Coronary artery (tissue), 2 donors: ENCODE measurements around the gene GRIK3.
"Not testable (repeated sequence)": the region's sequence is repeated elsewhere in the genome, so short reads cannot be mapped to it uniquely, and the experiment has no call there.

Experiments used
- DNase-seq: peaks from one replicate; pipeline ENCODE4 v3.0.0-alpha.2; 2017; ENCODE audit warnings: low spot score
- H3K27ac ChIP-seq, 2 donors: fragments of 200-600 bp; sonication (generic); one replicate each; pipeline ENCODE4 v1.5.1; 2016 to 2019
- H3K4me3 ChIP-seq: fragments of 200-600 bp; sonication (generic); 2 replicates; pipeline ENCODE4 v1.5.1; 2016; ENCODE audit warnings: mild to moderate bottlenecking, moderate library complexity
- TF ChIP-seq, protein P1 (sequence below): fragments of 200-600 bp; sonication (generic); IDR thresholded peaks from one replicate; pipeline ENCODE4 v1.5.1; 2019; ENCODE audit warnings: antibody characterized with exemption

The GRIK3 gene

DNA sequence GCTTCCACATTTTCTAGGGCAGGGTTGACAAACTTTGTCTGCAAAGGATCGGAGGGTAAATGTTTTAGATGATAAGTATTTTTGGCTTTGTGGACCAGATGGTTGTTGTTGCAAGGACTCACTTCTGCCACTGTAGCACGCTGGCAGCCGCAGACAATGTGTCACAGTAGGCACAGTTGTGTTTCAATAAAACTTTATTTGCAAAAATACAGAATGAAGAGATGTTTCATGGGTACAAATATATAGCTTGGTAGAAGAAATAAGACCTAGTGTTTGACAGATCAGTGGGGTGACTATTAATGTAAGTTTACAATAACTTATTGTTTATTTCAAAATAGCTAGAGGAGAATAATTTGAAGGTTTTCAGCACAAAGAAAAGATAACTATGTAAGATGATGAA lies 127.8 kb downstream of the GRIK3 start:
- Histone ChIP-seq H3K27ac (no peak overlapping the region), H3K4me3 (no peak overlapping the region)
- no peak for DNase-seq
- TF ChIP-seq, protein P1, sequence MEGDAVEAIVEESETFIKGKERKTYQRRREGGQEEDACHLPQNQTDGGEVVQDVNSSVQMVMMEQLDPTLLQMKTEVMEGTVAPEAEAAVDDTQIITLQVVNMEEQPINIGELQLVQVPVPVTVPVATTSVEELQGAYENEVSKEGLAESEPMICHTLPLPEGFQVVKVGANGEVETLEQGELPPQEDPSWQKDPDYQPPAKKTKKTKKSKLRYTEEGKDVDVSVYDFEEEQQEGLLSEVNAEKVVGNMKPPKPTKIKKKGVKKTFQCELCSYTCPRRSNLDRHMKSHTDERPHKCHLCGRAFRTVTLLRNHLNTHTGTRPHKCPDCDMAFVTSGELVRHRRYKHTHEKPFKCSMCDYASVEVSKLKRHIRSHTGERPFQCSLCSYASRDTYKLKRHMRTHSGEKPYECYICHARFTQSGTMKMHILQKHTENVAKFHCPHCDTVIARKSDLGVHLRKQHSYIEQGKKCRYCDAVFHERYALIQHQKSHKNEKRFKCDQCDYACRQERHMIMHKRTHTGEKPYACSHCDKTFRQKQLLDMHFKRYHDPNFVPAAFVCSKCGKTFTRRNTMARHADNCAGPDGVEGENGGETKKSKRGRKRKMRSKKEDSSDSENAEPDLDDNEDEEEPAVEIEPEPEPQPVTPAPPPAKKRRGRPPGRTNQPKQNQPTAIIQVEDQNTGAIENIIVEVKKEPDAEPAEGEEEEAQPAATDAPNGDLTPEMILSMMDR, result no peak

DNA sequence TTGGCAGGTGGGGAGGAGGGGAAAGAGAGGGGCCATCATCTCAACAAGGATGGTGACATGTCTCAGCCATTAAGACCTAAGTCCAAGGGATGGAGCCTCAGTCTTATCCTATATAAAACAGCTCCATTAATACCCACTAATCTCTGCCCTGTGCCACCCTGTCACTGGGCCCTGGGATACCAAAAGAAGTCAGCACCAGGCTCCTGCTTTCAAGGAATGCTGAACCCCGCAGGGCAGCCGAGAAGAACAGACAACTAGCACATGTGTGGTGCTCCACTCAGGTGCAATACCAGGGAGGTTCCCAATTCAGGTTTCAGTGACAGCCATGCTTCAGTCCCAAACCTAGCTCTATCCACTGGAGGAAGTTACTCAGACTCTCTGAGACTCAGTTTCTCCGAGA lies 128.4 kb downstream of the GRIK3 start:
- no peak for DNase-seq
- Histone ChIP-seq H3K4me3 (no peak overlapping the region), H3K27ac (no peak overlapping the region)
- TF ChIP-seq, protein P1, result no peak

DNA sequence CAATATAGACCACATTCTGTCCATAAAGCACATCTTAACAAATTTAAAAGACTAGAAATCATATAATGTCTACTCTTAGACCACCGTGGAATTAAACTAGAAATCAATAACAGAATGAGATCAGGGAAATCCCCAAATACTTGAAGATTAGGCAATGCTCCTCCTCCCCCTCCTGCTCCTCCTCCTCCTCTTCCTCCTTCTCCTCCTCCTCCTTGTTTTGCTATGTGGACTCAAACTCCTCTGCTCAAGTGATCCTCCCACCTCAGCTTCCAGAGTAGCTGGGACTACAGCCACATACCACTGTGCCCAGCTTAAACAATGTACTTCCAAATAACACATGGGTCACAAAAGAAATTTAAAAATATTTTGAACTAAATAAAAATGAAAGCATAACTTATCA lies 134.2 kb downstream of the GRIK3 start:
- Histone ChIP-seq H3K4me3 (no peak overlapping the region), H3K27ac (no peak overlapping the region)
- no peak for DNase-seq
- TF ChIP-seq, protein P1, result no peak

DNA sequence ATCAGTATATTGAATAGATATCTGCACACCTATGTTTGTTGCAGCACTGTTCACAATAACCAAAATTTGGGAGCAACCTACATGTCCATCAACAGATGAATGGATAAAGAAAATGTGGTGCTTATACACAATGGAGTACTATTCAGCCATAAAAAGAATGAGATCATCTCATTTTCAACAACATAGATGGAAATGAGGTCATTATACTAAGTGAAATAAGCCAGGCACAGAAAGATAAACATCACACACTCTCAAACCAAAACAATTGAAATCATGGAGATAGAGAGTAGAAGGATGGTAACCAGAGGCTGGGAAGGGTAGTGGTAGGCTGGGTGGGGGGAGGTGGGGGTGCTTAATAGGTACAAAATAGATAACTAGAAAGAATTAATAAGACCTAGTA lies 136.5 kb downstream of the GRIK3 start:
- not testable (repeated sequence) for H3K27ac ChIP-seq, H3K4me3 ChIP-seq, DNase-seq

DNA sequence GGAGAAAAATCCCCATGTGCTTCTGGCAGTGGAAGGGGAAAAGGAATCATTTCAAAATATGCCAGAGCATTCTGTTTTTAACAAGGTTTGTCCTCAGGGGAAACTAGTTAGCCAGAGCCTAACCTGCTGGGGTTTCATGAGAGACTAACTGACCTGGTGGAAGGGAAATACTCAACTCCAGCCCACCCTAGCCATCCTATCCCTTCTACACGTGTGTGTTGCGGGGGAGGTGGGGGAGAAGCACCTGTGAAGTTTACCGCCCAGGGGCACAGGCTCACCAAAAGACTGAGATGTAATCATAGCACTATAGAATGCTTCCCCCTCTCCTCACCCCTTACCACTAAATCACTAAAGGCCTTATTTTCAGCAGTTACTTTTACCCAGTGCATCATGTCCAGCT lies 139.5 kb downstream of the GRIK3 start:
- H3K27ac ChIP-seq, result no peak overlapping the region
- TF ChIP-seq, protein P1, result no peak

DNA sequence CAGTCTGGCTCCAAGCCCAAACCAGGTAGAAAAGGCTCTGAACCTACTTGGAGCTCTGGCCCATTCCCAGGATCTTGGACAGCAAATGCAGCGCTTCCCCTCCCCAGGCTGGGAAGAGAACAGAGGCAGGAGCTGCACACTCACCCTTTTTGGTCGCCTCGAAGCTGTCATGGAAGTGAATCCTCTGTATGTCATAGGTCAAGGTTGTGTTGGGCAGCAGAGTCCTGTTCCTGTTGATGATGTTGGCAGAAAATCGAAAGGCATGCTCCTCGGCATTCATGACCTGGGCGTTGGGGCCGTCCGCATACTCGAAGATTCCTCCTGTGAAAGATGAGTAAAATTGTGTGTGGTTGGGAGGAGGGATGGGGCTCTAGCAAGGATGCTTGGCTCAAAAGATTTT lies 143.5 kb downstream of the GRIK3 start:
- TF ChIP-seq, protein P1, result no peak
- no peak overlapping the region for H3K4me3 ChIP-seq
- peak; percentile 38 for DNase-seq
- no peak overlapping the region for H3K27ac ChIP-seq

More for the DNA sequence above, 139.5 kb downstream of the GRIK3 start:
- DNase-seq, result no peak
- H3K4me3 ChIP-seq, result no peak overlapping the region

DNA sequence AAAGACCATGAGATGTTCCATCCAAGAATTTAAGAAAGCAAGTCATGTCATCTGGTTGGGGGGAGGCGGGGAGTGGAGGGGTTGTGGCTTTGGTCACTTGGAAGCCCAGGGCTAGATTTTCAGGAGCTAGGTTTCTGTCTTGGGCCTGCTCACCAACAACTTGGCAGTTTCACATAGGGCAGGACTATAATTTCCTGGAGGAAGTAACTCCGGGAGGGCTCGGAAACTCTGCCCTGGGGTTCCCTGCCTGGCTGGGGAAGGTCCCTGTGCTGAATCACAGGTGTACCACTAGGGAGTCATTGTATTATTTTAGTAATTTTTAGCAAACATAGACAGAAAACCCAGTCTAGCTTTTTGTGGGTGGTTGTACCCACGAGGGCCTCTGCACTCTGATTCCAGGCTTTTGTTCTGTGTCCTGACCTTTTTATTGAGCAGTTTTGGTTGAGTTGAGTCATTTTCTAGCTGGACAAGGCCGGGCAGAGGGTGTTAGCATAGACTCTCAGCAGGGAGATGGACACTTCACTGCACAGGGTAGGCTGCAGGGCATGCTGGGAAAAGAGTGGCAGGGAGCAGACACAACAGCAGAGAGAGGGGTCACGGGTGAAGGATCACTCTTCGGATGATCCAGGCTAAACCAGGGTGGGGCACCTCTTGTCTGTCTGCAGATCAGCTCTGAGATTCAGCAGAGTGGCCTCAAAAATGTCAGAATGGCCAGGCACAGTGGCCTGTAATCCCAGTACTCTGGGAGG lies 144.7 kb downstream of the GRIK3 start:
- H3K4me3 ChIP-seq, result no peak overlapping the region
- TF ChIP-seq, protein P1, result no peak
- no peak overlapping the region for H3K27ac ChIP-seq
- DNase-seq, result peak; percentile 38
